Vagina (tissue), 2 donors: ENCODE measurements around the gene CRMP1.

Source experiments
- CTCF ChIP-seq, 3 experiments: fragments of 450-650 bp in 2 of 3; fragments of 200-600 bp in 1 of 3; sonication (generic) in 1 of 3; IDR thresholded peaks; one replicate each; pipeline ENCODE4 v1.5.1; 2017 to 2019; ENCODE audit warnings: antibody characterized with exemption in 3 of 3, mild to moderate bottlenecking in 2 of 3, moderate library complexity in 2 of 3
- POLR2AphosphoS5 ChIP-seq, 2 donors: sonication (generic); formaldehyde crosslinking; IDR thresholded peaks; one replicate each; pipeline ENCODE4 v1.9.0; 2017; ENCODE audit warnings: antibody characterized with exemption in 2 of 2, mild to moderate bottlenecking in 2 of 2, low read depth in 1 of 2; ENCODE audit not compliant: insufficient read depth in 1 of 2

- TF ChIP-seq CTCF (IDR thresholded peaks at IDR 0.05) (no peak), POLR2AphosphoS5 (IDR thresholded peaks at IDR 0.05; ENCODE audit: insufficient read depth in 1 of 2, low read depth in 1 of 2) (no peak)
Measured at GRCh38 chr4:5845035-5845905, 47.6 kb downstream of the CRMP1 start.
